Neural crest cell (in vitro differentiated cells): ENCODE data around the gene FAM180A. TPM values are rescaled to one million over a fixed set of nuclear protein-coding genes. Genes with fewer than 3 reads are reported as not detected.

Experiments used
- DNase-seq: peaks from one replicate; pipeline ENCODE4 v3.0.0; 2021; ENCODE audit warnings: low read depth, mixed read lengths, low spot score
- H3K27ac Mint-ChIP-seq: one replicate; pipeline ENCODE4 v1.8.0; 2021; ENCODE audit warnings: mild to moderate bottlenecking, mixed read lengths; ENCODE audit not compliant: unreplicated experiment
- H3K27me3 Mint-ChIP-seq: 2 replicates; pipeline ENCODE4 v1.8.0; 2021; ENCODE audit warnings: low read depth, mild to moderate bottlenecking, mixed read lengths
- H3K36me3 Mint-ChIP-seq: 2 replicates; pipeline ENCODE4 v1.8.0; 2021; ENCODE audit warnings: low read depth, mild to moderate bottlenecking, mixed read lengths
- H3K4me1 Mint-ChIP-seq: 2 replicates; pipeline ENCODE4 v1.8.0; 2021; ENCODE audit warnings: mixed read lengths
- H3K4me3 Mint-ChIP-seq: one replicate; pipeline ENCODE4 v1.8.0; 2021; ENCODE audit warnings: mild to moderate bottlenecking, mixed read lengths
- H3K9me3 Mint-ChIP-seq: 2 replicates; pipeline ENCODE4 v1.8.0; 2021; ENCODE audit warnings: mixed read lengths
- total RNA-seq: library from RNA; stranded (reverse); gene quantifications from 2 replicates; pipeline ENCODE4 v1.2.1, GENCODE V29; 2021
- TF ChIP-seq, protein P1 (sequence below): fragments of 200-600 bp; sonication (generic); conservative IDR thresholded peaks from 2 replicates; pipeline ENCODE4 v1.5.0; 2021; ENCODE audit warnings: antibody characterized with exemption, mild to moderate bottlenecking

The FAM180A gene
- total RNA-seq, 1 donor from 2014 or later, result not detected

DNA sequence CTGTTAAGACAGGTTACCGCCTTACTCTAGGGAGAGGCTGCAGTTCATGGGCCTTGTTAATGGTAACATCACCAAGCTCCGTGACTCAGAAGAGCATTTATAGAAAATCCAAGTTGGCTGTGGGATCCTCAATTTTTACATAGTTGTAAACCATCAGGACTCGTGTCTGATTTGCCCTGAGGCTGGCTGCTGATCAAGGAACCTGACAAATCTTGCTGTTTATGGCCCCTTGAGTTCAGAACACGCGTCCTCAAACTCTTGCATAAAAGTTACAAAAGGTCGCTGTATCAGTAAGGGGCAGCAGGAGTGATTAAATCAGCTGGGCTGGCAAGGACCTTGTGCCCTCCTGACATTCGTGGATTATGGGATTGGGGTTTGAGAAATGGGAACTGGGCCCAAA is 25.2 kb downstream of the FAM180A start:
- DNase-seq, result no peak
- H3K4me1 Mint-ChIP-seq, result peaks cover 15% of the 10 kb centered on the region
- no peak overlapping the region for H3K27ac Mint-ChIP-seq
- no peaks in the 10 kb centered on the region for H3K9me3 Mint-ChIP-seq
- no peaks in the 10 kb centered on the region for H3K36me3 Mint-ChIP-seq
- TF ChIP-seq, protein P1, sequence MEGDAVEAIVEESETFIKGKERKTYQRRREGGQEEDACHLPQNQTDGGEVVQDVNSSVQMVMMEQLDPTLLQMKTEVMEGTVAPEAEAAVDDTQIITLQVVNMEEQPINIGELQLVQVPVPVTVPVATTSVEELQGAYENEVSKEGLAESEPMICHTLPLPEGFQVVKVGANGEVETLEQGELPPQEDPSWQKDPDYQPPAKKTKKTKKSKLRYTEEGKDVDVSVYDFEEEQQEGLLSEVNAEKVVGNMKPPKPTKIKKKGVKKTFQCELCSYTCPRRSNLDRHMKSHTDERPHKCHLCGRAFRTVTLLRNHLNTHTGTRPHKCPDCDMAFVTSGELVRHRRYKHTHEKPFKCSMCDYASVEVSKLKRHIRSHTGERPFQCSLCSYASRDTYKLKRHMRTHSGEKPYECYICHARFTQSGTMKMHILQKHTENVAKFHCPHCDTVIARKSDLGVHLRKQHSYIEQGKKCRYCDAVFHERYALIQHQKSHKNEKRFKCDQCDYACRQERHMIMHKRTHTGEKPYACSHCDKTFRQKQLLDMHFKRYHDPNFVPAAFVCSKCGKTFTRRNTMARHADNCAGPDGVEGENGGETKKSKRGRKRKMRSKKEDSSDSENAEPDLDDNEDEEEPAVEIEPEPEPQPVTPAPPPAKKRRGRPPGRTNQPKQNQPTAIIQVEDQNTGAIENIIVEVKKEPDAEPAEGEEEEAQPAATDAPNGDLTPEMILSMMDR, result no peak
- H3K27me3 Mint-ChIP-seq, result no peaks in the 10 kb centered on the region
- H3K4me3 Mint-ChIP-seq, result no peak overlapping the region

- H3K9me3 Mint-ChIP-seq, result no peaks in the 10 kb centered on the region
- TF ChIP-seq, protein P1, result no peak
- no peaks in the 10 kb centered on the region for H3K36me3 Mint-ChIP-seq
- H3K27me3 Mint-ChIP-seq, result no peaks in the 10 kb centered on the region
- H3K27ac Mint-ChIP-seq, result no peak overlapping the region
- peaks cover 17% of the 10 kb centered on the region for H3K4me1 Mint-ChIP-seq
- no peak for DNase-seq
- no peak overlapping the region for H3K4me3 Mint-ChIP-seq
Observed at GRCh38 chr7:135721198-135721820, 27.3 kb downstream of the FAM180A start.

DNA sequence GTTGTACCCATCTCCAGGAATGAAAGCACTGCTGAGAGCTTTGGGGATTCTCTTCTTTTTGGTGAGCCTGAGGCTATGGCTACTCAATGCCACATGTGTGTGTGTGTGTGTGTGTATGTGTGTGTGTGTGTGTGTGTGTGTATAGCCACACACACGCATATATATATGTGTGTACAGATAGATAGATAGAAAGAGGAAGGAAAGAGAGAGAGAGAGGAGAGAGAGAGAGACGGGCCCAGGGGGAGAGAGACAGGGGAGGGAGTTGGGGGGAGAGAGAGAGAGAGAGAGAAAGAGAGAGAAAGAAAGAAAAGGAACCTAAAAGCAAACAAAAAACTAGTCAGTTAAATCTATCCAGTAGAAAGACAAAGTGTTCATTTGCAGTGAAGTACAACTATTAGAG is 28.9 kb downstream of the FAM180A start:
- Mint-ChIP-seq H3K27ac (no peak overlapping the region), H3K27me3 (no peaks in the 10 kb centered on the region), H3K9me3 (no peaks in the 10 kb centered on the region), H3K4me3 (no peak overlapping the region), H3K36me3 (no peaks in the 10 kb centered on the region), H3K4me1 (peaks cover 17% of the 10 kb centered on the region)
- DNase-seq, result no peak
- TF ChIP-seq, protein P1, result no peak

- Mint-ChIP-seq H3K36me3 (no peaks in the 10 kb centered on the region), H3K4me3 (no peak overlapping the region), H3K27me3 (no peaks in the 10 kb centered on the region), H3K27ac (no peak overlapping the region), H3K4me1 (peaks cover 17% of the 10 kb centered on the region), H3K9me3 (no peaks in the 10 kb centered on the region)
- TF ChIP-seq, protein P1, result no peak
- DNase-seq, result peak; percentile 11
Observed at GRCh38 chr7:135718794-135719437, 29.7 kb downstream of the FAM180A start.

DNA sequence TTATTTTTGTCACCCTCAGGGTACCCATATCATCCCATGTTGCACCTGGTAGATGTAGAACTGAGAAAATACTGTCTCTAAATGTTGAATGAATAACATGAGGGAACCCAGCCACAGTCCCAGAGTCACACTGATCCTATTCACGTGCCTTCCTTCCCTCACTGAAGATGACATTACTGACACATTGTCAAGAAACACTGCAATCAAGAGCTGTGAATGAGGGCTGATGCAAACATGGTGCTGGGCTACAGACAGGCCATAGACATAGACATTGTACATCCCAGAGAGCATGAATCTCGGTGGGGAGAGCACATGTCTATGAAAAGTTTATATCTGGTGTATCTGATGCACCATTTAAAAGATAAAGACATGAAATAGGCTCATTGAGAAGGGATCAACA is 30.4 kb downstream of the FAM180A start:
- Mint-ChIP-seq H3K27ac (no peak overlapping the region), H3K4me1 (peaks cover 17% of the 10 kb centered on the region), H3K4me3 (no peak overlapping the region), H3K27me3 (no peaks in the 10 kb centered on the region), H3K9me3 (no peaks in the 10 kb centered on the region), H3K36me3 (no peaks in the 10 kb centered on the region)
- DNase-seq, result no peak
- TF ChIP-seq, protein P1, result no peak
